GM21526 (cell line): ENCODE results near the gene STX5.
"Not testable (repeated sequence)": the region's sequence is repeated elsewhere in the genome, so short reads cannot be mapped to it uniquely, and the experiment has no call there.

Source experiments
- ATAC-seq: cut with Tn5 transposase; IDR thresholded peaks from one replicate; pipeline ENCODE4 v1.9.1; 2021; ENCODE audit warnings: moderate library complexity; ENCODE audit not compliant: unreplicated experiment, low FRiP score

The STX5 gene

DNA sequence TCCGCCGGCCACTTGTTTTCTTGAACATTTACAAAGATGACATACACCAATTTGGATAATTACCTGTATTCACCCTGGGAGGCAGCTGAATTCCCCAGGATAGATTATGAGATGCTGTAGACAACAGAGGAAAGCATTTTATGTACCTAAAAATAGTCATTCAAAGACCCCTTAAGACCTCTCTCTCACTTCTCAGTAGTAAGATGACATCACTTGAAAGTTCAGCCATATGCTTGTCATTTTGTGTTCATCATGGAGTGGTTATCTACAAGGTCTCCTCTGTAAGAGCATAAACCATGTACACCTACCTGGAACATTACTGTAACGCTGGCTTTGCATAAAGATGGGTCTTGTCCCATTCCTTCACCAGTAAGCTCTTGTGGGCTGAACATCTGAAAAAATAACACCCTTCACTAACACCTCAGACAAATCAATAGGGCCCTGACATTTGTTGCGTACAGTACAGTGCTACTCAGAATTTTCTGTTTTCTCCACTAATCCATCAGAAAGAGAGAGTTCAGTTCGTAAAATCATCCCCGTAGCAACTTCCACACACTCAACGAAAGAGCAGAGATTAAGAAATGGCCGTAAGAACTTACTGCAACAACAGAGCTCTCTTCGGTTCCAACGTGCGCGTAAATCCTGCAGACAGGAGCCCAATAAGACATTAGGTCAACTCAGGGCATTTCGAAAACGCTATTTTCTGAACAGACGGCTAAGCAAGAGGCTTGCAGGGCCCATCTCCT is 23.1 kb upstream of the STX5 start:
- ATAC-seq: no peak

GRCh38 chr11:62854013-62854824 is 22.4 kb upstream of the STX5 start:
- ATAC-seq: no peak

- no peak for ATAC-seq
These were observed 21.6 kb upstream of the STX5 start for GRCh38 chr11:62853279-62853965.

DNA sequence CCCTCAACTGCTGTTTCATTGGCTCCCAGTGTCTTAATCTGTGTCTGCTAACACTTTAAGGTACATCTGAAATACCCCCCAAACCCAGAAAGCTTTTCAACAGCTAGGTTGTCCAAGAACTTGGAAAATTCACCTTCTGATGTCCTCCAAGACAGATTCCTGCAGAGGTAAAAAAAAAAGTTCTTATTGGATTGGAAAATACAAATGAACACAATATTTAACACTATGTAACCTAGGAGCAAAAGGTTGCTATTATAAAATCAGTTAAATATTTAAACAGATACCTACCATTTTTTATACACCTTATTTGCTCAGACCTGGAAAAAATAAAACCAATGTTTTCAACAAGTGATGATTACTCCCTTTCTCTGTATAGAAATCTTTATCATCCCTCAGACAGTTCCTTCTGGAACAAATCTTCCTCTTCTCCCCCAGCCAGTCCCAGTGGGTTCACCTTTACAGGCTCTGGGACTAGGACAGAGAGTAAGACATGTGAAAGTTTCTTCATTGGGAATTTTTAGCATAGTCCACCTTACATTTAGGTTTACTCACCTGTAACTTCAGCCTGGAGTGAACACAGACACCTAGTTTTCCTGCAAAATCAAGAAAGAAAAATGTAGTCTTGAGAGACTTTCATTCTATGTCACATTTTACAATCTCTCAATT is 20.8 kb upstream of the STX5 start:
- ATAC-seq: no peak

DNA sequence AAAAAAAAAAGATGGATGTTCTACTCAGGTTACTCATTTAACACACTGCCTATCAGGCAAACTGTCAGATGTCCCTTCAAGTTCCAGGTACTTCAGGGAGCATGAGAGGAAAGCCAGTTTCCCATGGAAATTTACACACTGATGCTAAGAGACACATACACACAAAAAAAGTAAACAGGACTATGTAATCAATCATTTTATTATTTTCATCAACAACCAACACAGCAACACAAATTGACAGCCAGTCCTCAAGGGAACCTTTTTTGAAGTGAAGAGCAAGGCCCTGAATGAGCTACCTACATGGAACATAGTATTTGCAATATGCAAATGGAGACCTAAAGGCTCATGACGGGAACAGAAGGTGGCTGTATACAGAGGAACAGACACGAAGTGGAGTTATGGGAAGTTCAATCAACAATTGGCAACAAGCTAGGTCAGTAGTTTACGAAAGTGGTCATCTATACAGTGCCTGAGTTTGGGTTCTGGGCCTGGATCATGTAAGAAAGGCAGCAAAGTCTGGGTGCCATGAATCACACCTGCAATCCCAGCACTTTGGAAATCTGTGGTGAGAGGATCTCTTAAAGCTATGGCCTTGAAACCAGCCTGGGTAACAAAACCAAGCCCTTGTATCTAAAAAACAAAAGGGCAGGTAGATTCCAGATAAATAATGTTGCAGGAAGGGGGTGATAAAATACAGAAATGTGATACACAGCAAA is 20.1 kb upstream of the STX5 start:
- no peak for ATAC-seq

DNA sequence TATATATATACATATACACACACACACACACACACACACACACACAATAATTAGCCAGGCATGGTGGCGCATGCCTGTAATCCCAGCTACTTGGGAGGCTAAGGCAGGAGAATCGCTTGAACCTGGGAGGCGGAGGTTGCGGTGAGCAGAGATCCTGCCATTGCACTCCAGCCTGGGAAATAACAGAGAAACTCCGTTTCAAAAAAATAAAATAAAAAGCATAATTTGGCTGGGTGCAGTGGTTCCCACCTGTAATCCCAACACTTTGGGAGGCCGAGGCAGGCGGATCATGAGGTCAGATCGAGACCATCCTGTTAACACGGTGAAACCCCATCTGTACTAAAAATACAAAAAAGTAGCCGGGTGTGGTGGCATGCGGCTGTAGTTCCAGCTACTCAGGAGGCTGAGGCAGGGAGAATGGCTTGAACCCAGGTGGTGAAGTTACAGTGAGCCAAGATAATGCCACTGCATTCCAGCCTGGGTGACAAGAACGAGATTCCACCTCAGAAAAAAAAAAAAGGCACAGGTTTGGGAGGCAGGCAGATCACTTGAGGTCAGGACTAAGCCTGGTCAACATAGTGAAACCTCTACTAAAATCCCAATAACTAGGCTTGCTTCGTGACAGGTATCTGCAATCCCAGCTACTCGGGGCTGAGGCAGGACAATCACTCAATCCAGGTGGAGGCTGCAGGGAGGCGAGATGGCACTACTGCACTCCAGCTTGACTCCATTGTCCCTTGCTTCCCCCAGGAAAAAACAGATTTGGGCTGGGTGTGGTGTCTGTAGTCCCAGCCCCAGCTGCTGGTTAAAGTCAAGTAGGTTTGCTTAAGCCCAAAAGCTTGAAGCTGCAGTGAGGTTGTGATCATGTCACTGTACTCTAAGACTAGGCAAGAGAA is 19.3 kb upstream of the STX5 start:
- no peak for ATAC-seq

DNA sequence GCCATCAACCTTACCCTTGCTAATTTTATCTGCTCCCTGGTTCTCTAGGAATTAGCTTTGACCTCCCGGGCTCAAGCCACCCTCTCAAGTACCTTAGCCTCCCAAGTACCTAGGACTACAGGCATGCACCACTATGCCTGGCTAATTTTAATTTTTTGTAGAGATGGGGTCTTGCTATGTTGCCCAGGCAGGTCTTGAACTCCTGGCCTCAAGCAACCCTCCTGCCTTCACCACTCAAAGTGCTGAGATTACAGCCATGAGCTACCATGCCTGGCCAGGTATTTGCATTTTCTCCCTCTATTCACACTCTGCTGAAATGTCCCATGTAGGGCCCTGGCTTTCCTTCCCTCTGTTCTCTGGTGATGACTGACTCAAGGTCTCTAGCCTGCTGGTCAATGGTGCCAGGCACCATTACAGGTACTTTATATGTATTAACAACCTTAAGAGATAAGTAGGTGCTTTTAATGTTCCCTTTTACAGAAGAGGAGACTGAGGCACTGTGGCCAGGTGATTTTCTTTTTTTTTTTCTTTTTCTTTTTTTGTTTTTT is 16.0 kb upstream of the STX5 start:
- no peak for ATAC-seq

GRCh38 chr11:62846177-62846576 is 14.3 kb upstream of the STX5 start:
- ATAC-seq: no peak

DNA sequence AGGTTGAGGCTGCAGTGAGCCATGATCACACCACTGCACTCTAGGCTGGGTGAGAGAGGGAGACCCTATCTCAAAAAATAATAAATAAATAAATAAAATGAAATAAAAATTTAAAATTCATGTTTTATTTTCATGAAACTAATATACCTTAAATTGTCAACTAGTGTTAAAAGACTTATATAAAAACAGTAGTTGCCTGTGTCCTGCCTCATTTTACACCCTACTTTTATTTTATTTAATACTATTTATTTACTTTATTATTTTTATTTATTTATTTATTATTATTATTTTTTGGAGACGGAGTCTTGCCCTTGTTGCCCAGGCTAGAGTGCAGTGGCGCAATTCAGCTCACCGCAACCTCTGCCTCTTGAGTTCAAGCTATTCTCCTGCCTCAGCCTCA is 12.3 kb upstream of the STX5 start:
- ATAC-seq: no peak

DNA sequence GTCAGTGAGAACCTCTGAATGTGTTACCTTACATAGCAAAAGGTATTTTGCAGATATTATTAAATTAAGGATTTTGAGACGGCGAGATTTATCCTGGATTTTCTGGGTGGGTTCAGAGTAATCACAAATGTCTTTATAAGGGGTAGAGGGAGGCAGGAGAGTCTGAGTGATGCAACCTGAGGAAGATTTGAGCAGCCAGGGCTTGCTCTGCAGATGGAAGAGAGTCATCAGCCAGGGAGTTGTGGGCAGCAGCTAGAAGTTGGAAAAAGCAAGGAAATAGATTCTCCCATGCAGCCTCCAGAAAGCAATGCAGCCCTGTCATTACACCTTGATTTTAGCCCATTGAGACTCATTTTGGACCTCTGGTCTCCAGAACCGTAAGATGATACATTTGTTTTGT is 11.6 kb upstream of the STX5 start:
- no peak for ATAC-seq

DNA sequence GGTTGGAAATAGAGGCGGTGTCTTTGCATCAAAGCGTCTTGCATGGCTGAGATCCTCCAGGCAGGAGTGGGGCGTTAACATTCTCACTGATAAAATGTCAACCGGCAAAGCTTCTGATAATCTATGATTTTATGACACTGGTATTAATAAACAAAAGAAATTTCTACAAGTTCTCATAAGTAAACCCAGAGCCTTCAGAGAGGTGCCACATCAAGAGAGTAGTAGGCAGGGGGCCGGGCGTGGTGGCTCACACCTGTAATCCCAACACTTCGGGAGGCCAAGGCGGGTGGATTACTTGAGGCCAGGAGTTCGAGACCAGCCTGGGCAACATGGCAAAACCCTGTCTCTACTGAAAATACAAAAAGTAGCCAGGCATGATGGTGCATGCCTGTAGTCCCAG is 11.0 kb upstream of the STX5 start:
- ATAC-seq: not testable (repeated sequence)

GRCh38 chr11:62842171-62842741 is 10.4 kb upstream of the STX5 start:
- no peak for ATAC-seq

DNA sequence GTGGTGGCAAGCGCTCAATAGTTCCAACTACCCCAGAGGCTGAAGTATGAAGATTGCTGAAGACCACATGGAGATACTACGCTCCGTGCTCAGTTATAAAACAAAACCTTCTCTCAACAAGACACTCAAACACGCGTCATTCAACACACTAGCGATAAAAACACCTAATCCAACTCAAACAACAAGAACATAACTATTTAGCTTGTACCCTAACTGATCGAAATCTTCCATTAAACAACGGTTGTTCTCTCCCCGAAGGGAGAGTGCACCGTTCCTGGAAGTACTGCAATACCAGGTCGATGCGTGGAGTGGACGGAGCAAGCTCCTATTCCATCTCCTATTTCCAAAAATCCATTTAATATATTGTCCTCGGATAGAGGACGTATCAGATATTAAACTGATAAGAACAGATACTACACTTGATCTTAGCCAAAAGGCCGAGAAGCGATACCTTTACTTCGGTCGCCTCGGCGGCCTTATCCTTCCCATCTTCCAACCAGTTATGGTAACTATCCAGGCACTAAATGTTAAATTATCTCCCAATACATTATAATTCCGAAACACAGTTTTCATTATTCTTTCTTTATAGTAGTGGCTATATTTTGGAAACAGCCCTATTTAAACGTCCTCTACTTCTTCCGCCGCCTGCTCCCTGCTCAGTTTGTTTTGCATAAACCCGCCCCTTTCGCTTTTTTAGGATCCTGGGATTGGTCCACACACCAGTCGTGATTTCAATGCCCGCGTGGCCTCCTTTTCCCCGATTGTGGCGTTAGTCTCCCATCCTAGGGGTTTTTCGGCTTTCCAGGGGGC is 9.7 kb upstream of the STX5 start:
- peak; percentile 53 for ATAC-seq

DNA sequence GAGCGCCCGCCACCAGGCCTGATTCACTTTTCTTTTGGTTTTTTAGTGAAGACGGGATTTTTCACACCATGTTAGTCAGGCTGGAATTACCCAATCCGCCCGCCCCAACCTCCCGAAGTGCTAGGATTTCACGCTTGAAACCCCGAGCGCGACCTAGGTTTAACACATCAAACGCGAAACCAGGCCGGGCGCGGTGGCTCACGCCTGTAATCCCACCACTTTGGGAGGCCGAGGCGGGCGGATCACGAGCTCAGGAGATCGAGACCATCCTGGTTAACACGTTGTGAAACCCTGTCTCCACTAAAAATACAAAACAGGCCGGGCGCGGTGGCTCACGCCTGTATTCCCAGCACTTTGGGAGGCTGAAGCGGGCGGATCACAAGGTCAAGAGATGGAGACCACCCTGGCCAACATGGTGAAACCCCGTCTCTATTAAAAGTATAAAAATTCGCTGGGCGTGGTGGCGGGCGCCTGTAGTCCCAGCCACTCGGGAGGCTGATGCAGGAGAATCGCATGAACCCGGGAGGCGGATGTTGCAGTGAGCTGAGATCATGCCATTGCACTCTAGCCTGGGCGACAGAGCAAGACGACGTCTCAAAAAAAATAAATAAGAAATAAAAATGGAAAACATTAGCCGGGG is 9.0 kb upstream of the STX5 start:
- peak; percentile 8 for ATAC-seq

GRCh38 chr11:62839050-62839945 is 7.4 kb upstream of the STX5 start, which contains the start of gene WDR74:
Gene WDR74 (minus strand): TSS chr11:62839590. CDS start chr11:62839570, 20 bp downstream.
- ATAC-seq: peak; percentile 51

GRCh38 chr11:62835336-62835735 is 3.5 kb upstream of the STX5 start:
- no peak for ATAC-seq
